Dermis microvascular lymphatic vessel endothelial cell (primary cell): ENCODE data around the gene LAMP2. TPM values are rescaled to one million over a fixed set of nuclear protein-coding genes. Genes with fewer than 3 reads are reported as not detected.
"Not testable (repeated sequence)": the region's sequence is repeated elsewhere in the genome, so short reads cannot be mapped to it uniquely, and the experiment has no call there.

Experiments
- DNase-seq, 2 donors: peaks; one replicate each; pipeline versions ENCODE4 v3.0.0 to v3.0.0-alpha.2; 2010; ENCODE audit warnings: low read depth in 2 of 2
- total RNA-seq: library from RNA; depleted of rRNA; stranded (reverse); fragments of >200 nt; gene quantifications from 2 replicates; pipeline ENCODE4 v1.2.1, GENCODE V29; 2014

LAMP2 gene
- total RNA-seq = 85.9 and 147 TPM in 2 replicates

- DNase-seq = peak; percentile 65 to 86
Measured at GRCh38 chrX:120468825-120469525, at the start of gene LAMP2. Gene LAMP2, minus strand, starts transcription at chrX:120469296. Its CDS starts 127 bp downstream, at chrX:120469169.

DNA sequence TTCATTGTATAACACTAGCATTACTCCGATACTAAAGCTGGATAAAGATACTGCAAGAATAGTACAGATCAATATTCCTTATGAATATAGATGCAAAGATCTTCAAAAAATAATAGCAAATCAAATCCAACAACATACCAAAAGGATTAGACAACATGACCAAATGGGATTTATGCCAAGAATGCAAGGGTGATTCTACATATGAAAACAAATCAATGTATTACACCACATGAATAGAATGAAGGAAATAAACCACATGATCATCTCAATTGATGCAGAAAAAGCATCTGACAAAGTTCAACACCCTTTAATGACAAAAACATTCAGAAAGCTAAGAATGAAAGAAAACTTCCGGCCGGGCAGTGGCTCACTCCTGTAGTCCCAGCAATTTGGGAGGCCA, 48.8 kb upstream of the LAMP2 start:
- DNase-seq = peak; percentile 49 to 77

DNA sequence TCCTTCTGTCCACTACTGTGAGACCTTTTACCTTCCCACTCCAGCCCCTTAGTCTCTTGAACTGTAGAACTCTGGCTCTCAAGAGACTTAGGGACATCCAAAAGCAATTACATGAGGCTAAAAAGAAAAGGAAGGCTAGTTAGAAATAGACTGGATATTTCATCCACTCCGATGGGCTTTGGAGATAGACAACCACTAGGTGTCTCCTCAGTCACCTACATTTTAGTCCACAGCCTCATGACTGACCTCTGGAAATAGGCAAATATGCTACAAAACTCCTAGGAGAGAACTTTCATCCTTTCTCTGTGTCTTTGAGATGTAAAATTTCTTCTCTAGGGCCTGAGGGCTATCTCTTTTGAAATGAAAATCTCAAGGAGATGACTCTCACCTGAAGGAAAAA, 45.1 kb upstream of the LAMP2 start:
- peak; percentile 14 to 29 for DNase-seq

- DNase-seq = no peak
Measured at GRCh38 chrX:120512627-120513026, 43.5 kb upstream of the LAMP2 start.

DNA sequence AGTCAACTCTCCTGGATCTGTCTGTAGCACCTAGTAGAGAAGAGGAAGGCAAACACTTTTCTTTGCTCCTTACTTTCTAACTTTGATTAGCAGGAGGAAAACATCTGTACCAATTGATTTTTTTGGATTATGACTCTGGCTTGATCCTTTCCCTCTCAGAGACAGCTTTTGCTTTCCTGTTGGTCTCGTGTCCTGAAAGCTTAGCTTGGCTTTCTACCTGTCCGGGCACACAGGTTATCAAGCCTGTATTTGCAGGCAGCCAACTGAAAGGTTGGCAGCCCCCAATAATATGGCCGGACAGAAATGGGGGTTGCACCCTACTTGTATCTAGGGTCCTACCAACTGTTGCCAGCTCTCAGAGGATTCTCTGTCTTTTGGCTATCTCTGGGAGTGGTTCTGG, 43.1 kb upstream of the LAMP2 start:
- no peak for DNase-seq

DNA sequence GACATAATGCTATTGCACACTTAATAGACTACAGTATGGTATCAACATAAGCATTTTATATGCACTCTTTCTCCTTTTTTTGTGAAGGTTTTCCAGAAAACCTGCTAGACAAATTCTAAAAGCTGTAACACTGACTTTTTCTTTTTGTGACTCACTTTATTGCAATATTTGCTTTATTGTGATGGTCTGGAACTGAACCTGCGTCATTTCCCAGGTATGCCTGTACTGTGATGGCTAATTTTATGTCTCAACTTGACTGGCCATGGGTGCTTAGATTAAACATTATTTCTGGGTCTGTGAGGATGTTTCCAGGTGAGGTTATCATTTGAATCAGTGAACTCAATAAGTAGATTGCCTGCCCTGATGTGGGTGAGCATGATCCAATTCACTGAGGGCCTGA, 35.5 kb upstream of the LAMP2 start:
- no peak for DNase-seq

- DNase-seq = no peak
Measured at GRCh38 chrX:120499301-120500072, 30.4 kb upstream of the LAMP2 start.

- not testable (repeated sequence) for DNase-seq
Measured at GRCh38 chrX:120490119-120490518, 21.0 kb upstream of the LAMP2 start.

DNA sequence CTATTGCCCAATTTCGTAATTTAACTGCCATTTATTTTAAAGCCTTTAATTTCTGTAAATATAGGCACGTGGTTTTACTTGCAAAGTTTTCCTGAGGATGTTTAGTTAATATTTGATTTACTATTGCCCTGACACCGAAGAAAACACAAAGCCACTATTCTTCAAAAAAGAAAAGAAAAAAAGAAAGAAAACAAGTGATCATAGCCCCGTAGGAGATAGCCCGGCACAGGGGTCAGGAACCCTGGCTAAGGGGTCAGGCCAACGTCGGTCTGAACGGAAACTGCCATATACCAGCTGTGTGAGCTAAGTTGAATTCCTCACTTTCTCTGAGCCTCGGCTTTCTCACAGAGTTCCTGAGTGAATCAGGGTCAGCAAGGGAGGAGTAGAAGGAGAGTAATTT, 17.7 kb upstream of the LAMP2 start:
- peak in 1 of 2 donors; percentile 20 for DNase-seq

DNA sequence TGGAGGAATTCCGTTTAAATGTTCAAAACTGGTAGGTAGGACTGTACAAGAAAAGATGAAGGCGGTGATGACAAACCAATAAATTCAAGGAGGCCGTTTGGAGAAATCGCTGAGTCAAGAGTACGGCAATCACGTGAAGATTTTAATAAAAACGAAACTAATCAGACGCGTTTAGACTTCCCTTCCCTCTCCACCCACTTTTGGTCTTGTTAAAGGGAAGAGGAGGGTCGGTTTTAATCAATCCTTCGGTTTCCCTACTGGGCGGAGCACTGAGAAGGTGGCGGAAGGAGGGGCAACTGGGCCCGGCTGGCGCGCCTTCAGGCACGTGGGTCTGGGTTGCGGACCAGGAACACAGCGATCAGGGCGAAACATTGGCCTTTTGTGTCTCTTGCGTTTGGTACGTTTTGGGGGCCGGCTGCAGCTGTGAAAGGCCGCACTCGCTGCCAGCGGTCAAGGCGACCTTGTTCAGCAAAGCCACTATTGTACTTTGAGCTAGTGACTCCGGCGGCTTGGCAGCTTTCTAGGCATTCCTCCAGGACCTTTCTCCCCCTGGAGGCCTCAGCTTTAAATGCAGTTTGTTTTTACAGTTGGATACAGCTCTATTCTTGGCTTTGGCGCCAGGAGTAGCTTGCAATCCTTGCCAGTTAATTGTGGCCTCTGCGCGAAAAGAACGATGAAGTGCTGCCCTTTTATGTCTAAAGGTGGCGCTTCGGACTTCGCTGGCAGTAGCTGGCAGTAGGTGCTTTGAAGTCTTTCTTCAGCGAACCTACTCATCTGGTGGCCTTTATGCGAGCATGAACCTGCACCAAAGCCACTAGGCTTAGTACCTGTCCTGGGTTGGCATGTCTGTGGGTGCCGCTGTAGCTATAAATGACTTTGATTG, 16.8 kb upstream of the LAMP2 start:
- DNase-seq = peak; percentile 47 to 86

DNA sequence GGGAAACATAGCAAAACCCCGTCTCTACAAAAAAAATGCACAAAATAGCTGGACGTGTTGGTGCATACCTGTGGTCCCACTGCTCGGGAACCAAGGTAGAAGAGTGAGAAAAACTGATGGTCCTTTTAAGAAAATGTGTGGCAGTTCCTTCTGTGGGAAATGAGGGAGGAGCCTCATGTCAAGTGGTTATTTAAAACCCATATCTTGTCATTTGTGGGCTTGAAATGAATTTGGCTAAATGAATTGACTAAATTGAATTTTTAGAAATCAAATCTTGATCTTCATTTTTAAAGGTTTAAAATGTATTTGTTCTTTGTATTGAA, 16.2 kb upstream of the LAMP2 start:
- DNase-seq = no peak

DNA sequence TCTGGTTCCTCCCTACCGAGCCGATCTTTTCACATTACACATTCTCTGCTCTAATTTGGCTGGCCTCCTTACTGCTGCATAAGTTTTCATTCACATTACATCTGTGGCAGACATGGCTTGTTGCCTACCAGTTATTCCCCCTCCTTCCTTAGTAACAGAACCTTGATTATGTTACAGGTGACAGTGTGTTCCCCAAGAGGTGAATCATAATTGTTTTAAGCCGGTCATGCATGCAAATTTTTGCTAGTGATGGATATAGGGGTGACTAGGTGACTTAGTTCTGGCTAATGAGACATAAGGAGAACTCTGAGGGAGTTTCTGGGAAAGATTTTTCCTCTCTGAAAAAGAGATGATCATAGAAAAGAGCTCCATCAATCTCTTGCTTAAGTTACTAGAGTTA, 8.4 kb upstream of the LAMP2 start:
- no peak for DNase-seq

DNA sequence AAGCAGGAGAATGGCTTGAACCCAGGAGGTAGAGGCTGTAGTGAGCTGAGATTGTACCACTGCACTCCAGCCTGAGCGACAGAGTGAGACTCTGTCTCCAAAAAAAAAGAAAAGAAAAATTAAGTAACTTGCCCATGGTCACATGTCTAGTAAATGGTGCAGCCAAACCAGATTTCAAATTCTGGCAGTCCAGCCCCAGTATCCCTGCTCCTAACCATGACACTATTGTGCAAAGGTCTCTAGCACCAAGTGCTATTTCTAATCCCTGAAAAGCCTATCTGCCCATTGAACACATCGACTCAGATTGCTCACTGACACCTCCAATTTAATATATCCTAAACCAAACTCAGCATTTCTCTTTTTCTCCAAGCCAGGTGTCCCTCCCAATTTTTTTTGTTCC, 7.6 kb upstream of the LAMP2 start:
- no peak for DNase-seq

- peak in 1 of 2 donors; percentile 33 for DNase-seq
Measured at GRCh38 chrX:120475447-120475846, 6.4 kb upstream of the LAMP2 start.

DNA sequence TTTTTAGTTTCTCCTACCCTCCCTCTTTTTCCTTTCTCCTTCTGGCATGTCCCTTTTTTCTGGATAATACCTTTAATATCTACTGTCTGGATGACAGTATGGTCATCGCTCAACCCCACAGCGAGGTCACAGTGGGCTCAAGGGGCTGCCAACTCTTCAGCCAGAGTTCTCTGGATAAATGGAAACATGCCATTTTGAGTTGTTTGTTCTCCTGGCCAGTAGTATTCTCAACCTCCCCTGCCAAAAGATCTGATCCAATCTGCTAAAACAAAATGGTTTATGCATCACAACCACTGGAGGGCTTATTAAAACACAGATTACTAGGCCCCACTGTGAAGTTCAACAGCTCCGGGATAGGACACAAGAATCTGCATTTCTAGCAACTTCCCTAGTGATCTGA, 5.0 kb upstream of the LAMP2 start:
- DNase-seq = no peak

GRCh38 chrX:120469657-120470056, 561 bp upstream of the LAMP2 start:
- not testable (repeated sequence) for DNase-seq

GRCh38 chrX:120468479-120468824, 644 bp downstream of the LAMP2 start:
- DNase-seq = no peak

DNA sequence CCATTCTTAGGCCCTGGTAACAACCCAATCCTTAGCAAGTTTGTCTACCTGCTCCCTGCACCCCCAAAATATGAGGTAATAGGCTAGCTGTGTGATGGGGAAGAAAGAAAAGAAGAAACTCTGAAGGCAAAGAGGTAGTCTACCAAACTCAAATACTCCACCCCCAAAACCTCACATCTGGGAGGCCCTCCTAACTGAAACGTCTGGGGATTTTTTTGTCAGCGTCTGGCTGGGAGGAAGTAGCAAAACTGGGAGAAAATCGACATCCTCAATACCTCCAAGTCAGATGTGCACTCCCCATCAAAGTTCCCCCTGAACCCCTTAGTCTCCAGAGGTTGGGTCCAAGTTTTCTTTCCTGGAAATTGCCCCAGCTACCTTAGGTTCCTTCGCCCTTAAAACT, 1.0 kb downstream of the LAMP2 start:
- no peak for DNase-seq

GRCh38 chrX:120464411-120464810, 4.7 kb downstream of the LAMP2 start:
- no peak for DNase-seq

GRCh38 chrX:120463241-120463640, 5.9 kb downstream of the LAMP2 start:
- peak; percentile 55 to 69 for DNase-seq

DNA sequence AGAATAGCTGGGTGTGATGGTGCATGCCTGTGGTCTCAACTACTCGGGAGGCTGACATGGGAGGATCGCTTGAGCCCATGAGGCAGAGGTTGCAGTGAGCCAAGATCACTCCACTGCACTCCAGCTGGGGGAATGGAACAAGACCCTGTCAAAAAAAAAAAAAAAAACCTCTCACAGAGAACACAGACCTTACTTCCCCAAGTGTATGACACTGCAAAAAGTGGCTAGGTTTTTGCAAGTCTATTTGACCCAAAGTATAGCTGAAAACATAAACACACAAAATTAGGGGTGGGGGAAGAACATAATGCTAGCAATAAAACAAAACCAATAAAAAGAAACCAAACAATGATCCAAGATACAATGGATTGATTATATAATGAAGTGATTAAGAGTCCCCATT, 6.7 kb downstream of the LAMP2 start:
- no peak for DNase-seq

DNA sequence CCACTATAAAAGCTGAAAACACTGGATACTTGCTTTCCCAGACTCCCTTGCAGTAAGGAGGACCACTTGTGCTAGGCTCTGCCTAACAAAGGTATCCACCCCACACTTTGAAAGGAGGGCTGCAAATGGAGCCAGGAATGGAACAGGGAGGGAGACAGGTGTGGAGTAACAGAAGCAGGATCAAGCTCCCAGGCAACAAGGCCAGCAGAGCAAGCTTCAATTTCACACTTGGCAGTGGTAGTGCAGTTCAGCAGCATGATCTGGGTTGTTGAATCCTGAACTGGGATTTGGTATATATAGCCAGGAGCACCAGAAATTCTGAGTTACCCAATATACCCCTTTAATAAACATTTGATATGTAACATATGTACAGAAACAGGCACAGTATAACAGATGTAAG, 9.8 kb downstream of the LAMP2 start:
- DNase-seq = no peak
